OCI-LY3 (cell line): Measurements from ENCODE around the gene TPSG1.

Experiments used
- EZH2phosphoT487 ChIP-seq: fragments of 200-600 bp; shearing (Covaris generic); IDR thresholded peaks from 2 replicates; pipeline ENCODE4 v1.6.1; 2018; ENCODE audit warnings: antibody characterized with exemption, mixed run types, low read depth
- TF ChIP-seq, protein P1 (sequence below): fragments of 200-600, 300-600 bp; sonication (generic); IDR thresholded peaks from 2 replicates; pipeline ENCODE4 v1.5.1; 2014; ENCODE audit warnings: antibody characterized with exemption, low read length, low read depth

GRCh38 chr16:1216296-1216619, 8.8 kb downstream of the TPSG1 start:
- TF ChIP-seq, protein P1, sequence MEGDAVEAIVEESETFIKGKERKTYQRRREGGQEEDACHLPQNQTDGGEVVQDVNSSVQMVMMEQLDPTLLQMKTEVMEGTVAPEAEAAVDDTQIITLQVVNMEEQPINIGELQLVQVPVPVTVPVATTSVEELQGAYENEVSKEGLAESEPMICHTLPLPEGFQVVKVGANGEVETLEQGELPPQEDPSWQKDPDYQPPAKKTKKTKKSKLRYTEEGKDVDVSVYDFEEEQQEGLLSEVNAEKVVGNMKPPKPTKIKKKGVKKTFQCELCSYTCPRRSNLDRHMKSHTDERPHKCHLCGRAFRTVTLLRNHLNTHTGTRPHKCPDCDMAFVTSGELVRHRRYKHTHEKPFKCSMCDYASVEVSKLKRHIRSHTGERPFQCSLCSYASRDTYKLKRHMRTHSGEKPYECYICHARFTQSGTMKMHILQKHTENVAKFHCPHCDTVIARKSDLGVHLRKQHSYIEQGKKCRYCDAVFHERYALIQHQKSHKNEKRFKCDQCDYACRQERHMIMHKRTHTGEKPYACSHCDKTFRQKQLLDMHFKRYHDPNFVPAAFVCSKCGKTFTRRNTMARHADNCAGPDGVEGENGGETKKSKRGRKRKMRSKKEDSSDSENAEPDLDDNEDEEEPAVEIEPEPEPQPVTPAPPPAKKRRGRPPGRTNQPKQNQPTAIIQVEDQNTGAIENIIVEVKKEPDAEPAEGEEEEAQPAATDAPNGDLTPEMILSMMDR = no peak
- no peak for TF ChIP-seq EZH2phosphoT487
